NCI-H1417 treated with DMSO at 0.1 percent for 48 hours (cell line): ENCODE results near the gene LAMB4.

Experiments used
- DNase-seq: peaks from one replicate; lab custom pipeline; 2025; lab: John Stamatoyannopoulos, UW

The LAMB4 gene

GRCh38 chr7:108109221-108109908, 20.8 kb downstream of the LAMB4 start:
- DNase-seq: no peak

DNA sequence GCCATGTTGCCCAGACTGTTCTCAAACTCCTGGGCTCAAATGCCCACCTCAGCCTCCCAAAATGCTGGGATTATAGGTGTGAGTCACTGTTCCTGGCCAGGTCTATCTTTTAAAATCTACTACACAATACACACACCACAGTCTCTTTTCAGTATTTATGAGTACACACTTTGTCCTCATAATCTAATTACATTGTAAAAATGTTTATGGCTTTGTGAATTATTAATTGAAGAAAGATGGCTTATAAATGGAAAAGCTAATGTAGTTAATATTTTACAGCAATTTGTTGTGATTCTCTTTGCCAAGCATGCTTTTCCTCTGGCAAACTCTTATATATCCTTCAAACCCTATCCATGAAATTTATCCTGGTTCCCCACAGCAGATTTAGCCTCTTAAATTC, 22.0 kb downstream of the LAMB4 start:
- no peak for DNase-seq

DNA sequence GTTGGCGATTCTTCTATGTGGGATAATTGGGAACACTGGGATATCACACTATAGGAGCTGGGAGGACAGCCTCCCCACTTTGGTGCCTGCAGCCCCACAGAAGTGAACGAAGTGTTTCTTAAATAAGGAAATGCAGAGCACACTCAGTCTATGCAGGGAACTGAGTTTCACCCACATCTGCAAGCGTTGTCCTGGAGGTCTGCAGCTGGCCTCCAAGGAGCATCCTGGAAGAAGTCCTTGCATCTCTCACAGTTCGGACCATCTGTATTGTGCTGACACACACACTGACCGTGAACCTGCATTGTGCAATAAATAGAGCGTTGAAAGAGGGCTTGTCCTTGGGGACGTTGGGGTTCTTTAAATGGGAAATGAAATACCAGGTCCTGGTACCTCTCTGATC, 25.8 kb downstream of the LAMB4 start:
- no peak for DNase-seq

DNA sequence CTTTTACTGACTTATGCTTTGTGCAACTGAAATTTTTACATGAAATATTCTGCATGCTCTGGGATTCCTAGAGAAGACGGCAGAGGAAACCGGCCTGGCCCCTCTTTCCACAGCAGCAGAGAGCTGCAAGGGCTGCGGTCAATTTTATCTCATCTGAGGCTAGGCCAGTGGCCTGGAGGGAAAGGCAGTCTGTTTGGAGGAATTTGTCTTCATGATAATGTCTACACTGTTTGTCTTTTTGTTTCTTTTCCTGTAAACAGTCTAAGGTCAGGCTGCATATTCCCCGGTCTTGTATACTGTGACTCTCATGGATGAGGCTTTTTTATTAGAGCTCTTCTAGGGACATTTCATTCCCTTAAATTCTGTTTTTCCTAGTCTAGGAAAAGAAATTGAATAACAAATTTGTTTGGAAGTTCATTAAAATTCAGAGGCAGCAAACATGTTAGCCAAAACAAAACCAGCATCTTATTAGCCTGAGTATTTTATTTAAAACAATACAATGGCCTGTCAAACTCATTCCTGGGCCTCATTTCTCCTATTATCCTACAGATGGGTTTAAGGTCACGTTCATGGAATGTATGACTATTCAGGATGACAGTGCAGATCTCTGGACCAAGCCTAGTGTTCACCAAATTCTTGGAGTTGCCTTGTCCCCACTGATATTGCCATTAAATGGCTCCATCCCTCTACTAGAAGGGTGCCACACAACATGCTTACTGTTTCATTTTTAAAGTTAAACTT, 26.4 kb downstream of the LAMB4 start:
- no peak for DNase-seq

DNA sequence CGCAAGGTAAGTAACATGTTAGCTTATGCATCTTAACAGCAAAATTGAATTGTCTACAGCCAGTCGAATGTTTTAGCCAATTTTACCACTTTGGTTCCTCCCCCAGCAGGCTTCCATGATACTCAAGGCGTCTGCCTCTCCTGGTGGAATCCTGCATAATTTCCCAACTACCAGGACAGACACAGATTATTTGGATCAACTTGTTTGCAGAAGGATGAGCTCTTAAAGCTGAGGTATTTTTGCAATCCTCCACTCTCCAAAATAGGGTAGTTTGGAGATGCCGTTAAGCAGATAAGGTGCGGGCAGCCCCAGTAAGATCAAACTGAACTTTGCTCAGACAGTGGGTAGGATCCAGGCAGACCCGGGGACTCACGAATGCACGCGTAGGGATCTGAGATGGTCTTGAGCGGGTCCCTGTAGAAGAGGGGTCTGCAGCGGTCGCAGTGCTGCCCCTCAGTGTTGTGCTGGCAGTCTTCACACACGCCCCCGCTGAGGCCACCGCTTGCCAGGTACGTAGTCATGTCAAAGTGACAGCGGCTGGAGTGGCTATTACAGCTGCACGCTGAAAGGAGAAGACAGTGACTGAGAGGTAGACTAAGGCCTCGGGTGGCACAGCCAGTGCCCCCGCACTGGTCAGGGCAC, 27.4 kb downstream of the LAMB4 start:
- DNase-seq: no peak

DNA sequence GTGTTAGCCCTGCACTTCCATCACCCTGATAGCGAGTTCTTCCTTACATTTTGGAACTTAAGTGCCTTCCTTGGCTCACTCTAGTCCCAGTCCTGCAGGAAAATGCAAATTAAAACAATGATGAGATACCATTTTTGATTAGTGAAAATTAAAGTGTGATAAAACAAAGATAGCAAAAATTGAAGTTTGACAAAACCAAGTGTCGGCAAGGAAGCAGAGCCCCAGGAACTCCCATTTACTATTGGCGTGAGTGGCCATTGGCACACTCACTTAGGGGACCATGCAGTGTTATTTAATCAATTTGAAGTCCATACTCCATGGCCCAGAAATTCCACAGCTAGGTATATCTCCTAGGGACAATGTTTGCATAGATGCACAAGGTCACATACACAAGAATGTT, 28.4 kb downstream of the LAMB4 start:
- no peak for DNase-seq

DNA sequence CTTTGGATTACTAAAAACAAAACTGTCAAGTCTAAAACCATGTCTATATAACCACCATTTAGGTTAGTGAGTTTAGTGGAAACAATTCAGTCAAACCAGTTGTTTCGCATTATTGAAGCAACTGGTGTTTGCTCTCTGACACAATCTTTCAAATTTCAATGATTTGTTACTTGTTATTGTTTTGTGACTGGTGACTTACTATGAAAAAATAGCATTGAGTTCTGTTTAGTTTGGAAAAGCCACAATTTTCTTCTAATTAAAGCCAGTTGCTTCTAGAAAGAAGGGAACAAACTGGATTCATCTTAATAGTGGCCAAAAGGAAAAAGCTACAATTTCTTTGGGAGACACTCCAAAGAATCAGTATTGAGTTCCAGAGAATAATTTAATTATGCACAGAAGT, 30.4 kb downstream of the LAMB4 start:
- no peak for DNase-seq

DNA sequence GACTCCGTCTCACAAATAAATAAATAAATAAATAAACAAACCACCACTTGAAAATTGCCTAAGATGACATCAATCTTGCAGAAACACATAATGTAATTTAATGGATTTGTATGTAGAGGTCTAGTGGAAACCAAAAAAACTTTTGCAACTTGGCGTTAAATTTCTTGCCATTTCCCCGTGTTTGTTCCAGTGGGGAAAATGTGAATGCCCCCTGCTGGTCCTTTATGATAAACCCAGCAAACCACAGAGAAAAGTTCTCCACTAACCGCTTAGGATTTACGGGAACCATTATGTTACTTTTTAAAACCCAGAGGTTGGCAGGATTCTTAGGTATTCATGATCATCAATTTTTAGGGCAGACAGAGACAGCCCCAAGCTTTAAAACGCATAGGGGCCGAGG, 32.5 kb downstream of the LAMB4 start:
- no peak for DNase-seq

DNA sequence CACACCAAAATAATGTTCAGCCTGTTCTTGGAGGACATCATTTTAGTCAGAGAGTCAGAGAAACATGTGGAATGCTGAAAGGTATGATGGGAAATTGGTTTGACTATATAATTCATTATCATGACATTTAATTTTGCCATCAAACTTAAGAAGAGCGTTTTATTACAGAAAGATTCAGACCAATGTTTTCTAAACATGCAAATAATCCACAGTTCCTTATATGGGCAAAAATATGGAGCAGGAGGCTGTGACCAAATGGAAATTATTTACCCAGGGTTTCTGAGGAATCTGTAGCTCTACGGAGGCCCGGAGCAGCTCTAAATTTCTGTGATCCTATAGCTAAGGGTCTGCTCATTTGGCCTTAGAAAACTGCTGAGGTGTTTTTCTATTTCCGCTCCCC, 33.2 kb downstream of the LAMB4 start:
- DNase-seq: no peak

- DNase-seq: no peak
Measured at GRCh38 chr7:108094933-108095710, 35.0 kb downstream of the LAMB4 start.

GRCh38 chr7:108094346-108094745, 35.8 kb downstream of the LAMB4 start:
- DNase-seq: no peak

- no peak for DNase-seq
Measured at GRCh38 chr7:108093851-108094331, 36.3 kb downstream of the LAMB4 start.

GRCh38 chr7:108093341-108093740, 36.8 kb downstream of the LAMB4 start:
- DNase-seq: no peak

DNA sequence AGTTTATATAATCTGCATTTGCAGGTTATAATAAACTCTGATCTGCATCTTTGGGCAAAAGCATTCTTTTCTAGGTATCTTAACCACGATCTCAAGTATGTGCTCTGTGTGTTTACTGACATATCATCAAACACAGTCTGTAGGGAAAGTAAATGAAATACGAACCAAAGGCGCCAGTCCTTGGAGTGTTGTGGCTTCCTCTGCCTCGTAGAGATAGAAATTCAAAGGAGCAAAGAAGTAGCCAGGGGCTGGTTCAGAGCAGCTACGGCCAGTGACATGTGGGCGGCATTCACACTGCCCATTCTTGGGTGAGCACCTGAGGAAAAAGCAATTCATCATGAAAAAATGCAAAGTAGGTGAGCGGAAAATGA, 38.7 kb downstream of the LAMB4 start:
- DNase-seq: no peak

- DNase-seq: no peak
Measured at GRCh38 chr7:108090791-108091460, 39.2 kb downstream of the LAMB4 start.

DNA sequence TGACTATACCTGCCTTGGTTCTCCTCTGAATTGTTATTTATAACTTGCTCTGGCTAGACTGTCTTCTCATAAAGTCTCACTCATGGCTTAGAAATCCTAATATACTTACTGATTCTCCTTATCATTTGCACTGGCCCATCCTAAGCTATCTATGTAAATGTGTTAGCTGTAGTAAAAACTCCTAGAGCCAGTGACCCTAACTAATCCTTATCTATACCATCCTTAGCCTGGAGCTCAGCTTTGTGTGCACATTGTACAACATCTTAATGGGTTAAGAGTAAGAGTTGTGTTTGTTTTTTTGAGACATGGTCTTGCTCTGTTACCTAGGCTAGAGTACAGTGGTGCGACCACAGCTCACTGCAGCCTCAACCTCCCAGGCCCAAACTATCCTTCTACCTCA, 40.8 kb downstream of the LAMB4 start:
- no peak for DNase-seq

DNA sequence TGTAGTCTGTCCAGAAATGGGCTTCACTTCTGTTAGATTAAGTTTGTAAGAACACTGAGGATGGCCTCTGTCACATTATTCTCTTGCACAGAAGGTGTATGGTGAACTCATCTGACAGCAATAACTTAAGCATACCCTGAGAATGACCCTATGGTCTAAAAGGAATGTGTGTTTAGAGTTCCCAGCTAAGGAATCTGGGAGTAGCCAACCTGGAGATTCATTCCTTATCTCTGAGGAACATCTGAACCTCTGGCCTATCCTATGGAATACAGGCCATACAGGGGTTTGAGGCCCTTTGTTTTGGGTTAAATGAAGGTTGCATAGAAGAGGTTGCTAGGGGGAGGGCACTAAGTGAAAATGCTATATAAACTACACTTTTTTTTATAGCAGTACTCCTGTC, 41.4 kb downstream of the LAMB4 start:
- DNase-seq: no peak

GRCh38 chr7:108087778-108088177, 42.4 kb downstream of the LAMB4 start:
- DNase-seq: no peak

DNA sequence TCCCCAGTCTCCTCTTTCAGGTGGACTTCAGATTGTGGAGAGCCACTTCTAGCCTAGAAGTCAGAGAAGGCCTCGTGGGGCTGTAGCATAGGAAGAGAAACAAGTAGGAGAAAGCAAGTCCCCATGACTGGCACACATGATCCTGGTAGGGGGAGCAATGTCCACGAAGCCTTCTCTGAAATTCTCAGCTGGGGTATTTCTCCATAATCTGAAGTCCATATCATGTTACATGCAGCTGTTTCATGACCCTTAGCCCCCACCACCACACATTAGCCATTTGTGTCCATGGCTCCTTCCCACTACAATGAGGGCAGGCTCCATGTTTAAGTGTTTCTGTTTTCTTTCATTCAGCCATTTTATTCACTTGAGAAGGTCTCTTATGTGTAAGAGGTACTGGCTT, 43.2 kb downstream of the LAMB4 start:
- no peak for DNase-seq

DNA sequence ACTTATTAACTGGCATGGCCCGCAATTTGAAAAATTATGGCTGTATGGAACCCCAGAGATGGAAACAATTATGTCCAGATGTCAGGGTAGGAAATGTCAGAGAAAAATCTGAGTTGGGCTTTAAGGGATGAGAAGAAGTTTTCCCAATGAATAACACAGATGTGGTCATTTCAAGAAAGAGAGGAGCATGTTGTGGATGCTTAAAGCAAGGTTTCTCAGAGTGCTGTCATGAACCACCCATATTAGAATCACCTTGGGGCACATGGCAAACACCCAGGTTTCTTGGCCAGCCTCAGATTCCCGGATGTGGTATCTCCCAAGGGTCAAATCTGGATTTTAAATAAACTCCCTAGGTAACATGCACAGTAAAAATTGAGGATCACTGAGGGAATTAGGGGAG, 43.6 kb downstream of the LAMB4 start:
- no peak for DNase-seq

- no peak for DNase-seq
Measured at GRCh38 chr7:108083980-108084379, 46.2 kb downstream of the LAMB4 start.
